ENCODE results near the gene IL1RAPL2. TPM values are rescaled to one million over a fixed set of nuclear protein-coding genes. Genes with fewer than 3 reads are reported as not detected.
"Not testable (repeated sequence)": the region's sequence is repeated elsewhere in the genome, so short reads cannot be mapped to it uniquely, and the experiment has no call there.

Gene IL1RAPL2
- total RNA-seq, 1 donor from 2014 or later, result not detected

- DNase-seq, result no peak
Observed at GRCh38 chrX:105723966-105724735, 1158.2 kb downstream of the IL1RAPL2 start.

- no peak for DNase-seq
Observed at GRCh38 chrX:105725228-105725627, 1159.2 kb downstream of the IL1RAPL2 start.

- DNase-seq, result no peak
Observed at GRCh38 chrX:105738162-105738561, 1172.2 kb downstream of the IL1RAPL2 start.

- DNase-seq, result no peak
Observed at GRCh38 chrX:105744291-105744690, 1178.3 kb downstream of the IL1RAPL2 start.

GRCh38 chrX:105744946-105745345 lies 1178.9 kb downstream of the IL1RAPL2 start:
- no peak for DNase-seq

GRCh38 chrX:105745863-105746262 lies 1179.9 kb downstream of the IL1RAPL2 start:
- DNase-seq, result no peak

- DNase-seq, result no peak
Observed at GRCh38 chrX:105752338-105752956, 1186.4 kb downstream of the IL1RAPL2 start.

GRCh38 chrX:105753411-105753810 lies 1187.4 kb downstream of the IL1RAPL2 start:
- DNase-seq, result no peak

GRCh38 chrX:105754286-105754964 lies 1188.4 kb downstream of the IL1RAPL2 start:
- no peak for DNase-seq

- DNase-seq, result no peak
Observed at GRCh38 chrX:105755109-105755508, 1189.1 kb downstream of the IL1RAPL2 start.

GRCh38 chrX:105758754-105759153 lies 1192.8 kb downstream of the IL1RAPL2 start:
- no peak for DNase-seq

GRCh38 chrX:105759598-105759997 lies 1193.6 kb downstream of the IL1RAPL2 start:
- no peak for DNase-seq

GRCh38 chrX:105765691-105766090 lies 1199.7 kb downstream of the IL1RAPL2 start:
- no peak for DNase-seq

GRCh38 chrX:105773801-105774200 lies 1207.8 kb downstream of the IL1RAPL2 start:
- DNase-seq, result no peak

GRCh38 chrX:105775679-105776078 lies 1209.7 kb downstream of the IL1RAPL2 start:
- no peak for DNase-seq

GRCh38 chrX:105781804-105782203 lies 1215.8 kb downstream of the IL1RAPL2 start:
- DNase-seq, result no peak

GRCh38 chrX:105796877-105797276 lies 1230.9 kb downstream of the IL1RAPL2 start:
- DNase-seq, result not testable (repeated sequence)

- no peak for DNase-seq
Observed at GRCh38 chrX:105803891-105804290, 1237.9 kb downstream of the IL1RAPL2 start.

- DNase-seq, result not testable (repeated sequence)
Observed at GRCh38 chrX:105805655-105806054, 1239.7 kb downstream of the IL1RAPL2 start.

GRCh38 chrX:105816517-105816916 lies 1250.5 kb downstream of the IL1RAPL2 start:
- no peak for DNase-seq

Measured in dermis blood vessel endothelial cell (primary cell).